Liver (tissue), 9 donors: ENCODE data around the gene RPL21. TPM values are rescaled to one million over a fixed set of nuclear protein-coding genes. Genes with fewer than 3 reads are reported as not detected.

Experiments
- DNase-seq: peaks from one replicate; pipeline ENCODE4 v3.0.0-alpha.2; 2017; ENCODE audit warnings: low spot score
- H3K27ac ChIP-seq, 2 donors: one replicate each; pipeline ENCODE4 v1.7.0; 2013; ENCODE audit warnings: inconsistent platforms in 2 of 2, low read length in 2 of 2, control low read depth in 1 of 2, low read depth in 1 of 2, mild to moderate bottlenecking in 1 of 2
- H3K27me3 ChIP-seq, 4 donors: one replicate each; pipeline versions ENCODE4 v1.6.1 to v1.7.0; 2013; ENCODE audit warnings: low read length in 3 of 4, inconsistent platforms in 1 of 4, mild to moderate bottlenecking in 1 of 4, moderate library complexity in 1 of 4; ENCODE audit not compliant: control insufficient read depth in 4 of 4, insufficient read depth in 4 of 4
- H3K36me3 ChIP-seq, 4 donors: one replicate each; pipeline versions ENCODE4 v1.6.1 to v1.7.0; 2013; ENCODE audit warnings: low read length in 3 of 4, mild to moderate bottlenecking in 3 of 4, low read depth in 1 of 4, moderate library complexity in 1 of 4; ENCODE audit not compliant: control insufficient read depth in 4 of 4, insufficient read depth in 3 of 4
- H3K4me1 ChIP-seq, 4 donors: one replicate each; pipeline versions ENCODE4 v1.6.1 to v1.7.0; 2013; ENCODE audit warnings: low read length in 3 of 4, mild to moderate bottlenecking in 3 of 4, moderate library complexity in 1 of 4; ENCODE audit not compliant: control insufficient read depth in 4 of 4, insufficient read depth in 4 of 4
- H3K4me3 ChIP-seq, 3 donors: one replicate each; pipeline versions ENCODE4 v1.6.1 to v1.7.0; 2013; ENCODE audit warnings: low read length in 3 of 3, control low read depth in 1 of 3, low read depth in 1 of 3, mild to moderate bottlenecking in 1 of 3
- H3K9ac ChIP-seq, 2 donors: one replicate each; pipeline ENCODE4 v1.7.0; 2013; ENCODE audit warnings: low read length in 2 of 2, mild to moderate bottlenecking in 2 of 2, moderate library complexity in 2 of 2, control low read depth in 1 of 2, low read depth in 1 of 2
- H3K9me3 ChIP-seq, 4 donors: one replicate each; pipeline versions ENCODE4 v1.6.1 to v1.7.0; 2013; ENCODE audit warnings: low read length in 3 of 4; ENCODE audit not compliant: control insufficient read depth in 4 of 4
- ATF3 ChIP-seq: IDR thresholded peaks from 2 replicates; pipeline ENCODE4 v1.6.1; 2016; ENCODE audit warnings: antibody characterized with exemption
- EGR1 ChIP-seq, 2 donors: IDR thresholded peaks; 2 replicates each; pipeline ENCODE4 v1.6.1; 2016 to 2018; ENCODE audit warnings: antibody characterized with exemption in 2 of 2, low read depth in 2 of 2
- FOXA1 ChIP-seq: IDR thresholded peaks from 2 replicates; pipeline ENCODE4 v1.6.1; 2016; ENCODE audit warnings: antibody characterized with exemption
- FOXA2 ChIP-seq: IDR thresholded peaks from 2 replicates; pipeline ENCODE4 v1.6.1; 2016; ENCODE audit warnings: antibody characterized with exemption
- GABPA ChIP-seq, 2 donors: IDR thresholded peaks in 1 of 2; conservative IDR thresholded peaks in 1 of 2; 2 replicates each; pipeline ENCODE4 v1.6.1; 2016; ENCODE audit warnings: antibody characterized with exemption in 2 of 2, mild to moderate bottlenecking in 1 of 2, moderate library complexity in 1 of 2
- HNF4A ChIP-seq, 2 donors: conservative IDR thresholded peaks; 2 replicates each; pipeline ENCODE4 v1.6.1; 2016; ENCODE audit warnings: antibody characterized with exemption in 2 of 2, mild to moderate bottlenecking in 2 of 2
- JUND ChIP-seq, 2 donors: IDR thresholded peaks; 2 replicates each; pipeline ENCODE4 v1.6.1; 2016; ENCODE audit warnings: antibody characterized with exemption in 2 of 2
- MAX ChIP-seq: IDR thresholded peaks from 2 replicates; pipeline ENCODE4 v1.6.1; 2016; ENCODE audit warnings: antibody characterized with exemption
- NR2F2 ChIP-seq: IDR thresholded peaks from 2 replicates; pipeline ENCODE4 v1.6.1; 2016; ENCODE audit warnings: antibody characterized with exemption
- RAD21 ChIP-seq, 2 donors: IDR thresholded peaks; 2 replicates each; pipeline ENCODE4 v1.6.1; 2016; ENCODE audit warnings: antibody characterized with exemption in 2 of 2, mild to moderate bottlenecking in 2 of 2
- REST ChIP-seq: IDR thresholded peaks from 2 replicates; pipeline ENCODE4 v1.6.1; 2016; ENCODE audit warnings: antibody characterized with exemption, mild to moderate bottlenecking
- RXRA ChIP-seq, 2 donors: IDR thresholded peaks; 2 replicates each; pipeline ENCODE4 v1.6.1; 2017 to 2018; ENCODE audit warnings: antibody characterized with exemption in 2 of 2, mild to moderate bottlenecking in 1 of 2
- SP1 ChIP-seq: IDR thresholded peaks from 2 replicates; pipeline ENCODE4 v1.6.1; 2018; ENCODE audit warnings: antibody characterized with exemption, mild to moderate bottlenecking
- ZBTB33 ChIP-seq: IDR thresholded peaks from 2 replicates; pipeline ENCODE4 v1.6.1; 2016; ENCODE audit warnings: antibody characterized with exemption
- WGBS: extraction: QIAGEN DNeasy Blood & Tissue Kit; methylation state at CpG from one replicate; pipeline ENCODE4 v1.1.7; 2013; 5-methylcytosine and 5-hydroxymethylcytosine counted together
- polyA plus RNA-seq, 2 donors: library from polyadenylated mRNA; stranded (reverse) in 1 of 2; unstranded in 1 of 2; fragments of 200-250 nt in 1 of 2; fragments of >200 nt in 1 of 2; fragmentation: Nextera tagmentation in 1 of 2; extraction: Ambion mirVana in 1 of 2; gene quantifications; one replicate each; pipeline versions ENCODE4 v1.2.1 to v1.2.3, GENCODE V29; 2013 to 2015
- total RNA-seq, 2 donors: library from RNA; depleted of rRNA; stranded (reverse); fragments of >200 nt; gene quantifications; one replicate each; pipeline ENCODE4 v1.2.3, GENCODE V29; 2014
- TF ChIP-seq, protein P1 (sequence below): fragments of 150-350 bp; IDR thresholded peaks from 2 replicates; pipeline ENCODE4 v1.5.1; 2017; ENCODE audit warnings: improper control_type of control experiment, low read depth, low read length; ENCODE audit not compliant: missing input control
- donor health status: healthy.
- donor health status: healthy.
- donor health status: healthy.
- donor health status: healthy.
- donor health status: healthy.

Gene RPL21
- total and polyA plus RNA-seq, 4 donors, result 206 to 648 (median 442) TPM

GRCh38 chr13:27242702-27243101, 8.7 kb upstream of the RPL21 start:
- Histone ChIP-seq H3K9ac (no peak overlapping the region), H3K9me3 (no peaks in the 10 kb centered on the region), H3K27me3 (no peaks in the 10 kb centered on the region), H3K36me3 (no peaks in the 10 kb centered on the region), H3K27ac (no peak overlapping the region), H3K4me3 (no peak overlapping the region), H3K4me1 (no peaks in the 10 kb centered on the region)
- DNase-seq, result peak; percentile 74
- no peak for TF ChIP-seq JUND (IDR thresholded peaks at IDR 0.05)
- TF ChIP-seq EGR1 (IDR thresholded peaks at IDR 0.05; ENCODE audit: low read depth in 2 of 2), result no peak
- no peak for TF ChIP-seq RAD21 (IDR thresholded peaks at IDR 0.05)
- WGBS, result 91% methylated on average over 5 of the region's 5 CpGs

GRCh38 chr13:27245610-27246009, 5.7 kb upstream of the RPL21 start:
- TF ChIP-seq ATF3 (no peak), FOXA1 (no peak), FOXA2 (no peak), HNF4A (conservative IDR thresholded peaks at IDR 0.05) (no peak), ZBTB33 (no peak), NR2F2 (no peak), MAX (no peak), GABPA (IDR thresholded peaks at IDR 0.05 in 1 of 2, conservative IDR thresholded peaks at IDR 0.05 in 1 of 2) (no peak), SP1 (no peak), REST (no peak), RXRA (IDR thresholded peaks at IDR 0.05) (no peak), RAD21 (IDR thresholded peaks at IDR 0.05) (no peak), EGR1 (IDR thresholded peaks at IDR 0.05; ENCODE audit: low read depth in 2 of 2) (no peak), JUND (IDR thresholded peaks at IDR 0.05) (no peak)
- TF ChIP-seq, protein P1, sequence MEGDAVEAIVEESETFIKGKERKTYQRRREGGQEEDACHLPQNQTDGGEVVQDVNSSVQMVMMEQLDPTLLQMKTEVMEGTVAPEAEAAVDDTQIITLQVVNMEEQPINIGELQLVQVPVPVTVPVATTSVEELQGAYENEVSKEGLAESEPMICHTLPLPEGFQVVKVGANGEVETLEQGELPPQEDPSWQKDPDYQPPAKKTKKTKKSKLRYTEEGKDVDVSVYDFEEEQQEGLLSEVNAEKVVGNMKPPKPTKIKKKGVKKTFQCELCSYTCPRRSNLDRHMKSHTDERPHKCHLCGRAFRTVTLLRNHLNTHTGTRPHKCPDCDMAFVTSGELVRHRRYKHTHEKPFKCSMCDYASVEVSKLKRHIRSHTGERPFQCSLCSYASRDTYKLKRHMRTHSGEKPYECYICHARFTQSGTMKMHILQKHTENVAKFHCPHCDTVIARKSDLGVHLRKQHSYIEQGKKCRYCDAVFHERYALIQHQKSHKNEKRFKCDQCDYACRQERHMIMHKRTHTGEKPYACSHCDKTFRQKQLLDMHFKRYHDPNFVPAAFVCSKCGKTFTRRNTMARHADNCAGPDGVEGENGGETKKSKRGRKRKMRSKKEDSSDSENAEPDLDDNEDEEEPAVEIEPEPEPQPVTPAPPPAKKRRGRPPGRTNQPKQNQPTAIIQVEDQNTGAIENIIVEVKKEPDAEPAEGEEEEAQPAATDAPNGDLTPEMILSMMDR, result no peak
- no peak for DNase-seq
- no peaks in the 10 kb centered on the region for H3K27me3 ChIP-seq
- H3K27ac ChIP-seq, result no peak overlapping the region
- no peaks in the 10 kb centered on the region for H3K36me3 ChIP-seq
- H3K9ac ChIP-seq, result no peak overlapping the region
- 91% methylated on average over 7 of the region's 7 CpGs for WGBS
- no peak overlapping the region for H3K4me3 ChIP-seq
- H3K9me3 ChIP-seq, result no peaks in the 10 kb centered on the region
- H3K4me1 ChIP-seq, result peaks cover 0 to 7% (median 1%) of the 10 kb centered on the region in 4 donors
